ENCODE data around the gene PIP4K2B.

The PIP4K2B gene

DNA sequence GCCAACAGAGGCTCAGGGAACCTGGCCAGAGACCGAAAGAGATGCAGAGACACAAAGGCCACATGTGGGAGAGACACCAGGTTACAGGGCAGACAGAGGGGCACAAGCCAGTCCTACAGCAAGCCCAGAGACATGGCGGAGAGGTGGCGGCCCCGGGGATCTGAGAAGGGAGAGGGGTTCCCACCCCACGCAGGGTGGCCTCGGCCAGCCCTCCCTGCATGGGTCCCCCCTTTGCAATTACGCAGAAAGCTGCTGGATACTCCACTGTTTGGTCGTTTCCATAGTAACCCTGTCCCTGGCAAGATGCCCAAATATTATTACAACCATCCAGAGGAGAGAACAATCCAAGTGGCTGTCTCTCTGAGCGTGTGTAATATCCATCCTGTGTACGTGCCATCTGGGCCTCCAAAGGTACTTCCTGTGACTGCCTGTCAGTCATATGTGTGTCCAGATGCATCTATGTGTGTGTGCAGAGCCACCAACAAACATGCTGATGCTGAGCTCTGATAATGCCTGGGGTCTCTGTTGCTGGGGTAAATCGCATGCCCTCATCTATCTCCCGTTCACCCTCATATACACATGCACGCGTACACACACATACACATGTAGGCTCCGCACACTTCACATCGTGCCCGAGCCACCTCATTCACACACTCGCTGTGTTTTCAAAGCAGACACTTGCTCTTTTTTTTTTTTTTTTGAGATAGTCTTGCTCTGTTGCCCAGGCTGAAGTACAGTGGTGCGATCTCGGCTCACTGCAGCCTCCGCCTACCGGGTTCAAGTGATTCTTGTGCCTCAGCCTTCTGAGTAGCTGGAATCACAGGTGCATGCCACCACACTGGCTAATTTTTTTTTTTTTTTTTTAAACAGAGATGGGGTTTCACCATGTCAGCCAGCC is 56.7 kb downstream of the PIP4K2B start:
- peaks cover 41% of the 10 kb centered on the region for H3K4me1 ChIP-seq (ENCODE audit: control insufficient read depth, insufficient read depth, low read length)
- H3K27ac ChIP-seq (ENCODE audit: low read depth, low read length): no peak overlapping the region
- peaks cover 38% of the 10 kb centered on the region for H3K36me3 ChIP-seq (ENCODE audit: control insufficient read depth, insufficient read depth, low read length)
- H3K9me3 ChIP-seq (ENCODE audit: control insufficient read depth, insufficient read depth, low read depth, low read length): no peaks in the 10 kb centered on the region
- no peak overlapping the region for H3K4me3 ChIP-seq (ENCODE audit: low read depth, low read length)
- no peaks in the 10 kb centered on the region for H3K27me3 ChIP-seq (ENCODE audit: control insufficient read depth, insufficient read depth, low read length)
- H3K9ac ChIP-seq (ENCODE audit: low read length): no peak overlapping the region

GRCh38 chr17:38741921-38742410 is 57.4 kb downstream of the PIP4K2B start:
- Histone ChIP-seq H3K9ac (ENCODE audit: low read length) (no peak overlapping the region), H3K27ac (ENCODE audit: low read depth, low read length) (no peak overlapping the region), H3K4me1 (ENCODE audit: control insufficient read depth, insufficient read depth, low read length) (peaks cover 41% of the 10 kb centered on the region)

GRCh38 chr17:38741461-38741860 is 57.9 kb downstream of the PIP4K2B start:
- Histone ChIP-seq H3K9ac (ENCODE audit: low read length) (no peak overlapping the region), H3K36me3 (ENCODE audit: control insufficient read depth, insufficient read depth, low read length) (peaks cover 47% of the 10 kb centered on the region), H3K4me1 (ENCODE audit: control insufficient read depth, insufficient read depth, low read length) (peaks cover 35% of the 10 kb centered on the region), H3K27me3 (ENCODE audit: control insufficient read depth, insufficient read depth, low read length) (no peaks in the 10 kb centered on the region), H3K4me3 (ENCODE audit: low read depth, low read length) (no peak overlapping the region), H3K9me3 (ENCODE audit: control insufficient read depth, insufficient read depth, low read depth, low read length) (no peaks in the 10 kb centered on the region), H3K27ac (ENCODE audit: low read depth, low read length) (no peak overlapping the region)

More at GRCh38 chr17:38741921-38742410, 57.4 kb downstream of the PIP4K2B start:
- no peak overlapping the region for H3K4me3 ChIP-seq (ENCODE audit: low read depth, low read length)
- H3K36me3 ChIP-seq (ENCODE audit: control insufficient read depth, insufficient read depth, low read length): peaks cover 43% of the 10 kb centered on the region
- no peaks in the 10 kb centered on the region for H3K27me3 ChIP-seq (ENCODE audit: control insufficient read depth, insufficient read depth, low read length)
- H3K9me3 ChIP-seq (ENCODE audit: control insufficient read depth, insufficient read depth, low read depth, low read length): no peaks in the 10 kb centered on the region

DNA sequence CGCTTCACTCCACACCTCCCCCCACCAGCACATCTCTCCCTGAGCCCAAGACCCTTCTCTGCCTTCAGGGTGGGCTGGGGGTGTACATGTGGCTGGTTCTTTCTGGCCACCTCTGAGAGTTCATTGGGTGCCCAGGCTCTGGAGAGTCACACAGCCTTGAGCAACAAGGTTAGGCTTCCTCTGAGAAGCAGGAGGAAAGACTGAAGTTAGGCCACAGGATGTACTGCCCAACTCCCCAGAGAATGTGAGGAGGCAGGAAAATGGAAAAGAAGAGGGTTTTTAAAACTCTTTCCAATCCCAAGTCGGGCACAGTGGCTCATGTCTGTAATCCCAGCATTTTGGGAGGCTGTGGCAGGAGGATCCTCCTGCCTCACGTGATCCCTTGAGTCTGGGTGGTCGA is 58.5 kb downstream of the PIP4K2B start:
- Histone ChIP-seq H3K9me3 (ENCODE audit: control insufficient read depth, insufficient read depth, low read depth, low read length) (no peaks in the 10 kb centered on the region), H3K36me3 (ENCODE audit: control insufficient read depth, insufficient read depth, low read length) (peaks cover 52% of the 10 kb centered on the region), H3K27ac (ENCODE audit: low read depth, low read length) (no peak overlapping the region), H3K27me3 (ENCODE audit: control insufficient read depth, insufficient read depth, low read length) (no peaks in the 10 kb centered on the region), H3K9ac (ENCODE audit: low read length) (no peak overlapping the region), H3K4me3 (ENCODE audit: low read depth, low read length) (no peak overlapping the region), H3K4me1 (ENCODE audit: control insufficient read depth, insufficient read depth, low read length) (peaks cover 29% of the 10 kb centered on the region)

GRCh38 chr17:38740044-38740443 is 59.3 kb downstream of the PIP4K2B start:
- peaks cover 59% of the 10 kb centered on the region for H3K36me3 ChIP-seq (ENCODE audit: control insufficient read depth, insufficient read depth, low read length)
- no peaks in the 10 kb centered on the region for H3K27me3 ChIP-seq (ENCODE audit: control insufficient read depth, insufficient read depth, low read length)
- no peaks in the 10 kb centered on the region for H3K9me3 ChIP-seq (ENCODE audit: control insufficient read depth, insufficient read depth, low read depth, low read length)
- H3K27ac ChIP-seq (ENCODE audit: low read depth, low read length): no peak overlapping the region
- no peak overlapping the region for H3K4me3 ChIP-seq (ENCODE audit: low read depth, low read length)
- H3K9ac ChIP-seq (ENCODE audit: low read length): no peak overlapping the region
- peaks cover 23% of the 10 kb centered on the region for H3K4me1 ChIP-seq (ENCODE audit: control insufficient read depth, insufficient read depth, low read length)

DNA sequence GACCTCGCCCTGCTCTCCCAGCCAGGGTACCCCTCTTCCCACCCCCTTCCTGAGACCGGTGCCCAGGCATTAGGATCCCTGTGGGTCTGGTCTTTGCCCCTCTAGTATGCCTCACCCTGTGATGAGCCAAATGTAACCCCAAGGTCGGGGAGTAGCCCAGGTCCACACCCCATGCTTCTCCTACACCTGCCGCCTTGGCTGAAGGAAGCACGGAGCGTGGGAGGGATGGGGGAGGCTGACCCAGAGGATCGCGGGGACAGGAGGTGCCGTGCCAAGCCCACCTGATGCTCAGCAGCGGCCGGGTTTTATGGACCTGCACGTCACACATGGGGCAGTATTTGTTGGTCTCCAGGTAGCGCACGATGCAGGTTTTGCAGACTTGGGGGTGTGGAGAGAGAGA is 60.1 kb downstream of the PIP4K2B start:
- Histone ChIP-seq H3K27me3 (ENCODE audit: control insufficient read depth, insufficient read depth, low read length) (no peaks in the 10 kb centered on the region), H3K36me3 (ENCODE audit: control insufficient read depth, insufficient read depth, low read length) (peaks cover 63% of the 10 kb centered on the region), H3K27ac (ENCODE audit: low read depth, low read length) (no peak overlapping the region), H3K9me3 (ENCODE audit: control insufficient read depth, insufficient read depth, low read depth, low read length) (no peaks in the 10 kb centered on the region), H3K4me1 (ENCODE audit: control insufficient read depth, insufficient read depth, low read length) (peaks cover 19% of the 10 kb centered on the region), H3K4me3 (ENCODE audit: low read depth, low read length) (no peak overlapping the region), H3K9ac (ENCODE audit: low read length) (no peak overlapping the region)

GRCh38 chr17:38738686-38739085 is 60.7 kb downstream of the PIP4K2B start:
- Histone ChIP-seq H3K27ac (ENCODE audit: low read depth, low read length) (no peak overlapping the region), H3K9me3 (ENCODE audit: control insufficient read depth, insufficient read depth, low read depth, low read length) (no peaks in the 10 kb centered on the region), H3K9ac (ENCODE audit: low read length) (no peak overlapping the region), H3K4me3 (ENCODE audit: low read depth, low read length) (no peak overlapping the region), H3K27me3 (ENCODE audit: control insufficient read depth, insufficient read depth, low read length) (no peaks in the 10 kb centered on the region), H3K4me1 (ENCODE audit: control insufficient read depth, insufficient read depth, low read length) (peaks cover 14% of the 10 kb centered on the region), H3K36me3 (ENCODE audit: control insufficient read depth, insufficient read depth, low read length) (peaks cover 70% of the 10 kb centered on the region)

DNA sequence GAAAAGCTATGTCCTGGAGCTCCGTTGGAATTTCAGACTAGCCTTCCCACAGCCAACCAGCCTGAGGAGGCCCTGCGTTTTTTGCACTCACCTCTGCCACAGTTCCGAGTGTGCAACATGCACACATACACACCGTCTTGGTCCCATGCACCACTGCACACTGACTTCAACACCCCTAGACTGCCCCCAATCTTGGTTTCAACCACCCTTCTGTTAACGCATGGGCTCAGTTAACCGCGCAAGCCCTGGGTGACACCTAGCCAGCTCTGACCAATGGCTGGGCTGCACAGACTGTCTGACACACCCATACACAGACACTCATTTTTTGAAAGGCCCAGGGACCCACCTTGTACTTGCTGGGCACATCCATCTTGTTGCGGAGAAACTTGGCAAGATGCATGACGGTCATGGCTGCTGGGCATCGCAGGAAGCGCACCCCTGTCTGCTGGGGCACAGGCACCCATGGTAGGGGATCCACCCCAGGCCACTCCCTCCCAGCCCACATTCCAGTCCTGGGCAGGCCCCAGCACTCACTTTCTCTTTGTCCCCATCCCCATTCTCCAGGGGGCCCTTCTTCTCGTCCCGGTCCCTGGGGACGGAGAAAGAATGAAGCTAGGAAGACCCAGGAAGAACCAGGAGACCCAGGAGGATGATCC is 61.2 kb downstream of the PIP4K2B start:
- H3K4me1 ChIP-seq (ENCODE audit: control insufficient read depth, insufficient read depth, low read length): peaks cover 9% of the 10 kb centered on the region
- peaks cover 75% of the 10 kb centered on the region for H3K36me3 ChIP-seq (ENCODE audit: control insufficient read depth, insufficient read depth, low read length)
- H3K27ac ChIP-seq (ENCODE audit: low read depth, low read length): no peak overlapping the region
- no peaks in the 10 kb centered on the region for H3K27me3 ChIP-seq (ENCODE audit: control insufficient read depth, insufficient read depth, low read length)
- no peak overlapping the region for H3K9ac ChIP-seq (ENCODE audit: low read length)
- no peaks in the 10 kb centered on the region for H3K9me3 ChIP-seq (ENCODE audit: control insufficient read depth, insufficient read depth, low read depth, low read length)
- H3K4me3 ChIP-seq (ENCODE audit: low read depth, low read length): no peak overlapping the region

DNA sequence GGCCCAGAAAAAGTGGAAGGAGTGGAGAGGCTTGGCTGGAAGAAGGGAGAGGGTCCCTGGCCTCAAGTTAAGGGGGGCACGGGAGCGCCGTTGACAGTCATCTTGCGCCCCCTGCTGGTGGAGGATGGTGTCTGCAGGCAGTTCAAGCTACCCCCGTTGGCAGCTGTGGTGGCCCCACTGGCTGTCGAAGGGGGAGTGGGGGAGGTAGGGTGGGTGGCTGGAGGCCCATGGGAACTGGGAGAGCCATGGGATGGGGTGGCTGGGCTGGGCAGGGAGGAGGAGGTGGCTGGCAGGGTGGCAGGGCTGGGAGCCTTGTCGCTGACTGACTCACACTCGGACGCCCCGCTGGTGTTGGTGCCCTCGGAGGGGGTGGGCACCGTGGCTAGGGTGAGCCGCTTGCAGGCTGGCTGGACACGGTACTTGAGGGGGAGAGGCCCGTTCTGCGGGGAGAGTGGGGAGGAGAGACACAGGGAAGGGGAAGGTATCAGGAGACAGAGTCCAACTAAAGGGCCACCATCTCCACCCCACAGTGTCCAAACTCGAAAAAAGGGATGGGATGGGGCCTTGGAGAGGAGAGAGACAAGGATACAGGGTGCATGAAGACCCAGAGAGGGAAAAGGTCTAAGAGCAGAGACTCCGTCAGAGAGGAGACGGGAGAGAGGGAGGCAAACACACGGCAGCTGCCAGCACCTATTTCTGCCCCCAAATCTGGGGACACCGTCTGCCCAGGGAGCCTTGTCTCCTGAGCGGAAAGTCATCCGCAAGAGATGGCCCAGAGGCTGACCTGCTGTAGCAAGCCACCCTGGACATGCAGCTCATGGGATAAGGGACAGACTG is 64.0 kb downstream of the PIP4K2B start:
- Histone ChIP-seq H3K27me3 (ENCODE audit: control insufficient read depth, insufficient read depth, low read length) (no peaks in the 10 kb centered on the region), H3K9ac (ENCODE audit: low read length) (no peak overlapping the region), H3K4me3 (ENCODE audit: low read depth, low read length) (no peak overlapping the region), H3K27ac (ENCODE audit: low read depth, low read length) (no peak overlapping the region), H3K9me3 (ENCODE audit: control insufficient read depth, insufficient read depth, low read depth, low read length) (no peaks in the 10 kb centered on the region), H3K4me1 (ENCODE audit: control insufficient read depth, insufficient read depth, low read length) (peaks cover 14% of the 10 kb centered on the region), H3K36me3 (ENCODE audit: control insufficient read depth, insufficient read depth, low read length) (peaks cover 71% of the 10 kb centered on the region)

DNA sequence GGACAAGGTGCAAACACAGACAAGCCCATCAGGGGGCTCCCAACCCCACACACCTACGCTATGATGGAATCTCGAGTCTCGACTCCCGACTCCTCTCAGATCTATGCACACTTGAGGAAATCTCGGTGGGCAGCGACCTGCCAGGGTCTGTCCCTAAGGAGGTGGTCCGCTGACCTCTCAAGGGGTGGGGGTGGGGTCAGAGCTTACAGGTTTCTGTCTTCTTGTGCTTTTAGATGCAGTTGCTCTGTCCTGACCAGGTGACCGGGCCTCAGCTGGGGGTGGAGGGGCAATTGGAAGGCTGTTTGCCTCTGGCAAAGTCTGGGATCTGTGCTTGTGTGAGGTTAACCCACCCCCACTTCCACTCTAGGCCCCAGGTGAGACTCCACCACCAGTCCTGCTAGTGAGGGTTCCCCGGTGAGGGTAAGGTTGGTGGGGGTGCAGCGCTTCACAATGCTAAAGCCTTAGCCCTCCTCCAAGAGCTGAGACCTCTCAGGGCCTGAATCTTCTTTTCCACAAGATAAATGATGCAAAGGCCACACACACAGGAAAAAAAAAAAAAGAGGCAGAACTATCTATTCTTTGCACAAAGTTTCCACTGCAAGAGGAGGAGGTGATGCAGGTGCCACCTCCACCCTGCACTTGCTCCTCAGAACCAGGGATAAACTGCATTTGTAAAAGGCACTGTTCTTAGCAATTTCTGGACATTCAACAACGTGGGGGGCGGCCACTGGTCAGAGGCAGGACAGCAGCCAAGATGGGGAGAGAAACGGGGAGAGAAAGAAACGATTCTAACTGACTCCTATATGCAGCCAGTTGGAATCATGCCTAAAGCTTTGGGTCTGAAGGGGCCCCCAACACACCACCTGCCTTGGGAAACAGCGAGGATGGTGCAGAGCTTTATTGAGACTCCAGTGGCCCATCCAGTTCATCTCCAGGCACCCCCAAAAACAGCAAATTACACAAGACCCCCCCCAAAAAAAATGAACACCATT is 65.1 kb downstream of the PIP4K2B start:
- Histone ChIP-seq H3K27ac (ENCODE audit: low read depth, low read length) (no peak overlapping the region), H3K9ac (ENCODE audit: low read length) (no peak overlapping the region), H3K36me3 (ENCODE audit: control insufficient read depth, insufficient read depth, low read length) (peaks cover 62% of the 10 kb centered on the region), H3K27me3 (ENCODE audit: control insufficient read depth, insufficient read depth, low read length) (peaks cover 3% of the 10 kb centered on the region; the same call in 1 of the 2 replicates), H3K4me3 (ENCODE audit: low read depth, low read length) (no peak overlapping the region), H3K9me3 (ENCODE audit: control insufficient read depth, insufficient read depth, low read depth, low read length) (no peaks in the 10 kb centered on the region), H3K4me1 (ENCODE audit: control insufficient read depth, insufficient read depth, low read length) (peaks cover 18% of the 10 kb centered on the region)
